Central memory CD4-positive, alpha-beta T cell (primary cell): Measurements from ENCODE around the gene ARL4C.
A peak's percentile ranks its signal among the peaks of the same experiment; 100 is the strongest.

Experiments
- DNase-seq: peaks from one replicate; pipeline ENCODE4 v3.0.0; 2022
- total RNA-seq, 3 experiments: gene quantifications; one replicate each; lab custom pipeline; 2026; lab: John Stamatoyannopoulos, UW

ARL4C gene, protein sequence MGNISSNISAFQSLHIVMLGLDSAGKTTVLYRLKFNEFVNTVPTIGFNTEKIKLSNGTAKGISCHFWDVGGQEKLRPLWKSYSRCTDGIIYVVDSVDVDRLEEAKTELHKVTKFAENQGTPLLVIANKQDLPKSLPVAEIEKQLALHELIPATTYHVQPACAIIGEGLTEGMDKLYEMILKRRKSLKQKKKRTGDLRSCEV
- 62.3 to 914 (median 566) reads per million in 3 experiments for total RNA-seq

DNA sequence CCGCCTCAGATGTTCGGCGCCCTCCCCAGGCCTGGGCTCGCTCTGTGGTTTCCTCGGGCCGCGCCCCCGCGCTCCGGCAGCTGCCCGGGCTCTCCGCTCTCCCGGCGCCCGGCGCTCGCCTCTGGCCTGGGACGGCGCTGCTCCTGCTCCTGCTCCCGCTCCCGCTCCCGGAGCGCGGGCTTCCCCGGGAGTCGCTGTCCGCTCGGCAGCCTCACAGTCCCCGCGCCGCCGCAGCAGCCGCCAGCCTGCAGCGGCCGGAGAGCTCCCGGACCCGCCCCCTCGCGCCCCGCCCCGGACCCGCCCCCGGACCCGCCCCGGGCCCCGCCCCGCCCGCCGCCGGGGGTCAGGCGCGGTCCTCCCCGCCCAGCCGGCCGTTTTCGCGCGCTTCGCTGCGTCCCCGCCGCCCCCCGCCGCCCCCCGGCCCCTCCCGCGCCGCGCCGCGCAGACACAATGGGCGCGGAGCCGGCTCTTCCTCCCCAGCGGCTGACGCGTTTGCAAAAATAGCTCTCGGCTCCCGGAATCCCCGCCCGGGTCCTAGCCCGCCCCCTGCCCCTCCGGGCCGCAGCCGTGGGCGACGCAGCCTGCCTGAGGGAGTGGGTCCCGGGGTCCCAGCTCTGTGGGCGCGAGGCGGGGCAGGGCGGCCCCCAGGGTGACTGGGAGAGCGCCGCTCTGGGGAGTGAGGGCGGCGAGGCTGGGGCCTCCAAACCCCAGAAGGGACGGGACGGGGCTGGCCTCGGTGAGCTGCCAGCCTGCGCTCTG, at the start of gene ARL4C:
Gene ARL4C (minus strand): TSS at position 247 of the 759 bp plus-strand sequence. CDS start 495 bp downstream, outside the sequence.
- DNase-seq = peak; percentile 76

DNA sequence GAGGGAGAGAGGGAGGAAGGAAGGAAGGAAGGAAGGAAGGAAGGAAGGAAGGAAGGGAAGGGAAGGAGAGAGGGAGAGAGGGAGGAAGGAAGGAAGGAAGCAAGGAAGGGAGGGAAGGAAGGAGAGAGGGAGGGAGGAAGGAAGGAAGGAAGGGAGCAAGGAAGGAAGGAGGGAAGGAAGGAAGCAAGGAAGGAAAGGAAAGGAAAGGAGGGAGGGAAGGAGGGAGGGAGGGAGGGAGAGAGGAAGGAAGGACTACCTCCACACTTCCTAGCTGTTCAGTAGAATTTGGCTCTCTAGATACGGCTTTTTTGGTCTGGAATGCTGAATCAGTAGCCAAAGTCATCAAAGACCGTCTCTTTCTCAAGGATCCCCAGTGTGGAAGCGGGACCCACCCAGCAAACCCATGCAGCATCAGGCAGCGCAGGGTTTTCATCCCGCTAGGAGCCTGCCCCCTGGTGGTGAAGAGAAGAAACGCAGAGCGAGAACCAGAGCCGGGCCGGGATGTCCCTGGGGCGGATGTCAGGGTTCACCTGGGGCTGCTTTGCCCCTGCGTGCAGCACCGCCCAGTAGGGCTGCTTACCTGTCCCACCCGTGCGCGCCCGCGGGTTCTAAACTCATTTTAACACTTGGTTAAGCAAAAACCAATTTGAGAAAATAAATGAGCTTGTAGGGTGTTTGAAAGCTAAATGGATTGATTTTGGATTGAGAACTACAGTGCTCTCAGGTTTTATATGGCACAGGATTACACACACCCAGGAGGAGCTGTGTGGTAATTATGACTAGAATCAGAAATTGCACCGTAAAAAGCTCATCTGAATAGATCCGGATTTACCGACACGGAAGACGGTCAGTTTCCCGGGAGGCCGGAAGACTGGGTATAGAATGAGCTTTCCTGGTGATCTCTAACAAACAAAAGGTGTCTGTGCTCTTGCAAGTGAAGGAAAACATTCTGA, 48.1 kb upstream of the ARL4C start:
- peak; percentile 65 for DNase-seq

DNA sequence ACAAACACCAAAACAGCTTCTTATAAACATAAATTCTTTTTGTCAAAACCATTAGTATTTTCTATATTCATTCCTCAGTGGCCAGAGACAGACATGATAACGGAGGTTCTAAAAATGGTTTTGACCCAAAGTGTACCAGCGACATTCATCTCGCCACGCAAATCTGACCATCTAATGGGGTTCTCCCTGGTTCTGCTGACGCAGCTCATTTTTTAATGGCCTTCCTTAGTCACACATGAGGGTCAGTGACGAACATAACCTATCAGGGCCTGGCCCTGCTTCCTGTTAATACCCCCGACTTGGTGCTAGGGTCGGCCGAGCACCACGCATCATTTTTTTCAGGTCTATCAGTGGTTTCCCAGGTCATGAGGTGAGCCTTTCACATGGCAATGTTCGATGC, 45.9 kb upstream of the ARL4C start:
- no peak for DNase-seq

DNA sequence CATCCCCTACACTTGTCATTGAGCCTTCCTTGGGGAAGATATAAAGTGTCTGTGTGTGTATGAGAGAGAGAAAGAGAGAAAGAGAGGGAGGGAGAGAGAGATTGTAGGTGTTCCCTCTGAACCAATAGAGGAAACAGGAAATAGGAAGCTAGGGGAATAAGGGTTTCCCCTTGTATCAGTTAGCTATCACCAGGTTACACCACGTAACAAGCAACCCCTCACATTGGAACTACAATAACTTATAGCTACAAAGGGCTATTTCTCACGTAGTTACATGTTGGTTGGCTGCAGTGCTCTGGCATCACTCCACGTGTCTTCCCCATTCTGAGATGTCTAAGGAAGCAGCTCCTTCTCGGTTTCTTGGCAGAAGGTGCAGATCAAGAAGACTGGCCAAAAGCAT, 41.0 kb upstream of the ARL4C start:
- no peak for DNase-seq

DNA sequence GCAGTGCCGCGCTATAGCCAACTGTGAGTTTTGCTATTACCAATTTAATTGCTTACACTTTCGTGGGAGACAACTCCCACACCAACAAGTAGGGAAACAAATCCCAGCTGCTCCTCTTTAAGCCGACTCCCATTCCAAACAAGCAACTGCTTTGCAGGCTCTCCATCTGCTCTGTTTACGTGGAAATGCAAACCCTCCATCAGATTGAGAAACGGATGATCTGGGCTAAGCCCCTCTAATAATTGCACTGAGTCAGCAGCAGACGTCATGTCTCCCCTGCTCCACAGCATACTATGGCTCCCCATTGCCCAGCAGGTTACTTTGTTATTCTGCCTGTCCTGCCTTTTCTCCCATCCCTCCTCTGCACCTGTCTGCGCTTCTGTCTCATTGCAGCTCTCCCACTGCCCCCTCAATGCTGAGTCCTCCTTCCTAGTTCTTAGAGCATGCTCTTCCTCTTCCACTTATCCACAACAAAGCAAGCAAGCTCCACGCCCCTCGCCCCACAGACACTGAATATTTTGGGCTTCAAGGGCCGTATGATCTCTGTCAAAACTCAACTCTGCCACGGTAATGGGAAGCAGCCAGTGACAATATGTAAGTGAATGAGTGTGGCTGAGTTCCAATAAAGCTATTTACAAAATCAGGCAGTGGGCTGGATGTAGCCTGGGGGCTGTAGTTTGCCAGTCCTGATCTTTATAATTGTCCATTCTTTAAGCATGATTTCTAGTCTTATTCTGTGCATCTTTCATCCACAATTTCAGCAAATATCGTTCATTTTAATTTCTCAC, 39.5 kb upstream of the ARL4C start:
- DNase-seq = no peak

DNA sequence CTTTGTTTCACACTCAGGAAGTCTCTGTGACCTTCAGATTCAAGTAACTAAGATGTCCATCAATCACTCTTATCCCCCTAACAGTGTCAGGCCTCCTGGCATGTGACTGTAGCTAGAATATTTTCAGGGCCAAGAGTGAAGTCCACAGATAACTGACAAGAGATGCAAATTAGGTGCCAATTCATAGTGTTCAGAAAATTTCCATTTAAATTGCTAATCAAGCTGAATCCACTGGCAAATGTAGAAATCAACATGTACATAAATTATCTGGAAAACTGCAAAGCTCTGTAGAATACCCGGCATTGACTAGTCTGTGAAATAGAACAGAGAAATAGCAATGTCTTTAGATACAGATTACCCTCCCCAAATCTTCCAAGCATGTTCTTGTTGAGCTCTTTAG, 38.6 kb upstream of the ARL4C start:
- no peak for DNase-seq

DNA sequence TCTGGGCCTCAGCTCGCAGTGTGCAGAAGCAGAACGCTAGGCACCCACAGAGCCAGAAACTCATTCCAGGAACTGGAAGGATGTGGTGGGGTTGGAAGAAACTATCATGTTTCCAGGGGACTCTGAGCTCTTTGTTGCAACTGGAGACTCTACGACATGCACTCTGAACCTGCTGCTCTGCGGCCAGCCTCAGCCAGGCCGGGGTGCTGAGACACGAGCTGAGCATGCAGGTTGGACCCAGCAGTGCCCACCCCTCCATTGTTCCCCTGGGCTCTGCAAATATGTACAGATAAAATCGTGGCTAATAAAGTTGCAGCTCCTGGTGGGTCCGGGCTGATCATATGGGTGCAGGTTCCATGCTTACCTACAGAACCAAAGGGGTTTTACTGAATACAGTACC, 37.6 kb upstream of the ARL4C start:
- no peak for DNase-seq

DNA sequence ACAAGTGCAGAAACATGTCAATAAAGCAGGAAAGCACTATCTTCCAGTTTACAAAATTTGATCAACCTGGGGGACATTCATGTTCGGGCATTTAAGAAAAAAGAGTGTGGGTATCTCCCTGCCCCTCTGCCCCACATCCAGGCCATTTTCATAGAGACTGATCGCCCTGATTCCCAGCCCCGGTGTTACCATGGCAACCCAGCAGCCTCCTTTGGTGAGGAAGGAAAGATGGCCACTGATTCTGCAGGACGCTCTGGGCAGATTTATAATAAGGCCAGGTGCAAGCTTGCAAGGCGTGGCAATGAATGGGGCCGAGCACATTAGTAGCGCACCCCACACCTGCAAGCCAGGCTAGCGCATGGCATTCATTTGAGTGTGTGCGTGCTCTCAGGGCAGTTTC, 36.7 kb upstream of the ARL4C start:
- no peak for DNase-seq

DNA sequence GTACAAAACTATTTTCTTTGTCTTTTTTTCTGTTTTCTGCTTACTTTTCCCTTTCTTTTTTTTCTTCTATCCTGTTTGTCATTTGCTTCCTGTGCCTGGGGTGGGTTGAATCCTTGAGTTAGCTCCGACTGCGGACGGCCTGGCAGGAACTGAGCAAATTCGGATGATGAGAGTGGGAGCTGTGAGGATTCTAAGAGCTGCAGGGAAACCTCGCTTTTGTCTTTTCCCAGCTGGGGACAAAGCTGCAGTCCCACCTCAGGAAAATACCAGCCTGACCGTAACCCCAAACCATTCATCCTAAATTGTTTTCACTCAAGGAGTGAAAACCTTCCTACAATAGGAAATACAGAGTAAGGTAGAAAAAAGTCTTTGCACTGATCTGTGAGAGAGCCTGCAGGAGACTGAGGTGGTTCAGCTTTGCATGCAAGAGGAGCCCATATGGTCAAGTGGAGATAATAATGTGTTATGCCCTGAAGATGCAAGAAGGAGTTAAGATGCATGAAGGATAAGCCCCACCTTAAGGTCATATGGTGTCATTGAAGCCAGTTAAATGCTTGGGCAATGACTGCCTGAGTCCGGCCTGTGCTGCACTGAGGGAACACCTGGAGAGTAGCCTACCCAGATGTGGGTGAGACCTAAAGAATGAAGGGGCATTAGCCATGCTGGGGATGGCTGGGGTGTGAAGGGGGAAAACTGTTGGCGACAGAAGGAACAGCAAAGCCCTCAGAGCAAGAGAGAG, 31.7 kb upstream of the ARL4C start:
- DNase-seq = no peak

DNA sequence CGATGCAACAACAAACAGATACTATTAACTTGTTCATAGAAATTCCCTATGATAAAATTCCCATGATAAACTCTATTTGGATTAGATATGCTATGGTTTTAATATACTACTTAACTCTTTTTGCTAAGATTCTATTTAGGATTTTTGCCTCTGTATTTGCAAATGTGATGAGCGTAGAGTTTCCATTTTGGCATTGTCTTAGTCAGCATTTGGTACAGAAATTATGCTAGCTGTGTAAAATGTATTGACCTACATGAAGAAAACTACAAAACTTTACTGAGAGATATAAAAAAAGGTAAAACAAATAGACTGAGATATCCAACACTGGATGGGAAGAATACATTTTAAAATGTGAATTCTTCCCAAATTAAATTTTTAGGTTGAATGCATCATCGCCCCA, 29.8 kb upstream of the ARL4C start:
- no peak for DNase-seq

DNA sequence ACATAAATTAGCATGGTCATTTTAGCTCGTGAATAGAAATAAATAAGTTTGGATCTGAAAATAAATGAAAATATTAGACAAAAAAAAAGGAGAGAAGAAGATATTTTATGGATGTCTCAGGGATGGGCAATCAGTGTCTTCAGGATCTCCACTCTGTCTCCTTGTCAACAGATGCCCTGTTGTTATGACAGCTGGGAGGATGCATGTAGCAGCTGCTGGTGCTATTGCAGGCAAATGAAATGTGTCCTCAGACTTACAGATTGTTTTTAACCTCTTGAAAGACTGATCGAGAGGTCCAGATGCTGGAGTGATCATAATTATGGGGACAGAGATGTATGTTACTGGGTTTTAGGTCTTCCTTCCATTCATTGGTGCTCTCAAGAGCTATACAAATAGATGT, 24.7 kb upstream of the ARL4C start:
- DNase-seq = no peak

DNA sequence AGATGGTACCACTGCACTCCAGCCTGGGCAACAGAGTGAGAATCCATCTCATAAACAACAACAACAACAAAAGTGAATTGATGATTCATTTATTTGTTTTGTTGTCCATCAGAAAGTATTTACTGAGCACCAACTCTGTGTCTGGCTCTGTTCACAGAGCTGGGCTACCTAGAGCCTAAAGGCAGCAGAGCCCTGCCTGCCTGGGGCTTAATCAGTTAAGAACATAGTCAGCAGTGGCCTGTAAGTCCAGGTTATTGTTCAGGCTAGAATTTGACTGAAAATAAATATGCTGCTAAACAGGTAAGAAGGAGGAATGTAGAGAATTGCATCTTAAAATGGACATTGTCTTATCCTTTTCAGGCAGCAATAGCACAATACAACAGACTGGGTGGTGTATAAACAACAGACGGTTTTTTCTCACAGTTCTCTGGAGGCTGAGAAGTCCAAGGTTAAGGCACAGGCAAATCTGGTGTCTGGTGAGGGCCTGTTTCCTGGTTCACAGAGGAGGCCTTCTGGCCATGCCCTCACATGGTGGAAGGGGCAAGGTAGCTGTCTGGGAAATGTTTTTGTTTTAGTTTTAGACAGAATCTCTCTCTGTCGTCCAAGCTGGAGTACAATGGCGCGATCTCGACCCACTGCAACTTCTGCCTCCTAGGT, 22.2 kb upstream of the ARL4C start:
- no peak for DNase-seq

DNA sequence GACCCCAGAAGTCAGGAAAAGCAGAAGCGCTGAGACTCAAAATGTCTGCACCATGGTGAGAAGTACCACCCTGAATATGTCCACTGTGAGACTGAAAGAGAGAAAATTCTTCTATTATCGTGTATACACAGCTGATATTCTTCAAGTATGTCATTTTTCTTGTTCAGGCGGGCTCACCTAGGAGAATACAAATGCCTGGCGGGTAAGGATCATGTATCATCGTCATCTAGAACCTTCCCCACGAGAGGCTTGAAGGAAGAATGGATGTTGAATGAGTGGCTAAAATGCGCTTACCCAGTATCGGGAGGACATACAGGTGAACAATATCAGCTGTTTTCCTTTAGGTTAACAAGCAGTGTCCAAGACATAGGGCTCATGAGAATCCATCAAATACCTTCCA, 21.1 kb upstream of the ARL4C start:
- DNase-seq = no peak

DNA sequence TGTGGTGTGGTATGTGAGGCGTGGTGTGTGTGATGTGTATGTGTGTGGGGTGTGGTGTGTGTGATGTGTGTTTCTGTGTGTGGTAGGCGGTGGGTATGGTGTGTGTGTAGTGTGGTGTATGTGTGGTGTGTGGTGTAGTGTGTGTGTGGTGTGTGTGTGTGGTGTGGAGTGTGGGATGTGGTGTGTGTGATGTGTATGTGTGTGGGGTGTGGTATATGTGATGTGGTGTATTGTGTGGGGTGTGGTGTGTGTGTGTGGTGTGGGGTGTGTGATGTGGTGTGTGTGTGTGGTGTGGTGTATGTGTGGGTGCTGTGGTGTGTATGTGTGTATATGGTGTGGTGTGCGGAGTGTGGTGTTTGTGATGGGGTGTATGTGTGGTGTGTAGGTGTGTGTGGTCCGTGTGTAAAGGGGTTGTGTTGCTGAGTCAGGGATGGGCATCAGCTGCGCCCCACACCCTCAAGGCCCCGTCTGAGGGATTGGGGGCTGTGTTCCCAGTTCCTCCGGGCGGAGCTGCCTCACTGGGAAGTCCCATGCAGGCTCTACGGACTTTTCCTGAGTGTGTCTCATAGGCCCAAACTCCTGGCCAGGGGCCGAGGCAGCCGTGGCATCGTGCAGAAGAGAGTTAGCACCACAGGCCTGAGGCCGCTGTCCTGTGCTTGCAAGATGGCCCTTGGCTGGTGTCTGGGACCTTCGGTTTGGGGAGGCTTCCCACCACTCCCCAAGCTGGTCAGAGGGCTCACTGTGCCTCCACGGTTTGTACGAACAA, 18.2 kb upstream of the ARL4C start:
- DNase-seq = no peak

DNA sequence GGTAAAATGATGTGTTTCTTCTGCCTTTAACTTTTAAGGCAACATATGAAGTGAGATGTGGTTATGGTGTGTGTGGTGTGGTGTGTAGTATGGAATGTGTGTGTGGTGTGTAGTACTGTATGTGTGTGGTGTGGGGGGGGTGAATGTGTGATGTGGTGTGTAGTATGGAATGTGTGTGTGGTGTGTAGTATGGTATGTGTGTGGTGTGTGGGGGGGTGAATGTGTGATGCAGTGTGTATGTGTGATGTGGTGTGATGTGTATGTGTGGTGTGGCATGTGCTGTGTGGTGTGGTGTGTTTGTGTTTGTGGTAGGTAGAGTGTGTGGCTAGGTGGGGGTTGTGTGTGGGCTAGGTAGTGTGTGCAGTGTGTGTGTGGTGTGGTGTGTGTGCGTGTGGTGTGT, 17.2 kb upstream of the ARL4C start:
- no peak for DNase-seq

DNA sequence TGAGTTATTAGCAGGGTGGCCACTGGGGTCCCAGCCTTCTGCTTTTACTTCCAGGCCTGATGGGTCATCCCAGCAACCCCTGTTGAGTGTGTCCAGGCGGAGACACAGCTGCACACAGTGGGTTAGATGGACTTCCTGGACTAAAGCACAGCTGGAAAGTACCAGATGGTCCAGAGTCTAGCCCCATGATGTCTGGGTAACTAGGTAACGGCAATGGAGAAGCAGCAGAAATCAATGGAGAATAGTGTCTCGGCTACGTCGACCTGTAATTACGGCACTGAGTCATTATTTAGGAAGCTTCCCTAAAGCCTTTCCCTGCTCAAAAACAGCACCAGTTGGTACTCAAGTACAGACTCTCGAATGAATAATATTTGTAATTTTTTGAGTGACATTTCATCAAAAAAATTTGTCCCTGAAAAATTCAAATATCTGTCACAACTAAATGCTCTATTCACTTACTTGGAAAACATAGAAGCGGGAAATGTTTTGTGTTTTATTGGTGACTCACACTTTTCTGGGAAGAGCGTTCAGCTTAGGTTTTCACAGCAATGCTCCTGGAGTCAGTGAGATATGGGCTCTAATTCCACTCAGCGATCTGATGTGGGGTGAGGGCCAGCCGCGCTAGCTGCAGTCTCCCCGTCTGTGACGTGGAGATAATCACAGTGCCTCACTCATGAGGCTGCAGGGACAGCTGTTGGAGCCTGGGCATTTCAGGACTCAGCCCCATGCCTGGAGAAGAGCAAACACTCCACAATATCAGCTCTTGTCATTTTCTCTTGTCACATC, 16.2 kb upstream of the ARL4C start:
- no peak for DNase-seq

DNA sequence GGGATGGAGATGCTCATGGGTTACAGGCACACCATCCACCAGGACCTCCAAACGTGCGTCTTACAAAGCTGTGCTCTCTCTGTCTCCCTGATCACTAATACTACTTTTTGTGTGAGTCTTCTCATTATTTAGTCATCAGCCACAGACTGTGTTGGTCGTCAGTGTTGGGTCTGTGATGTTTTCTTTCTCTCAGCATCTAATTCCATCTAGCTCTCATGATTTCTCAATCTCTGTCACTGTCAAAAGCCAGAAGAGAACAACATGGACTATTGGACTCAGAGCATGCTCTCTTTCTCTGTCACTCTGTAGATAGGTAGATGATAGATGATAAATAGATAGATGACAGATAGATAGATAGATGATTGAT, 6.0 kb upstream of the ARL4C start:
- no peak for DNase-seq

DNA sequence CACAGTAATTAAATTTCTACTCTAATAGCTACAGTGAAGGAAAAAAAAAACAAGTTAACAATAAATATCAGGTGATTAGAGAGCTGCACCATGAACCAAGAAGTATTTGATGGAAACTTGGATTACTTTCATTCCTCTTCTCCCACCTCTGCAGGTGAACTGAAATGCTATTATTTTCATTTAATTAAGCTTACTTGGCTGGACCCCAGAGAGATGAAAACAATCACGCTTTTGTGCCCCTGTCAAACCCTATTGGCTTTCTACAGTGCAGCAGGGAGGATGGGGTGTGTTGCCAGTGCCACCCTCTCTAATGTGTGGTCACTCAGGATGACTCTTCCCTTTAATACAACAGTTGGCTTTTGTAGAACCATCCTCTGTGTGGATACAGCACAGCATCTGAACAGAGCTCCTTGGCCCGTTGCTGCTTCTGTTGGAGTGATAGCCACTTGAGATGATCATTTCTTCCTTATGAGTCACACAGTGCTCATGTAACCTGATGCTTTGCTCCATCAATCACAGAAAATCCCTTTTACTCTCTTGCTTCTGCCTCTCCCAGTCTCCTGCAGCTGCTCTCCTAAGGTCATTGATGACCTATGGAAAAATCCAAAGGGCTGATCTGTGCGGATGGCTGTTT, 5.5 kb upstream of the ARL4C start:
- no peak for DNase-seq

DNA sequence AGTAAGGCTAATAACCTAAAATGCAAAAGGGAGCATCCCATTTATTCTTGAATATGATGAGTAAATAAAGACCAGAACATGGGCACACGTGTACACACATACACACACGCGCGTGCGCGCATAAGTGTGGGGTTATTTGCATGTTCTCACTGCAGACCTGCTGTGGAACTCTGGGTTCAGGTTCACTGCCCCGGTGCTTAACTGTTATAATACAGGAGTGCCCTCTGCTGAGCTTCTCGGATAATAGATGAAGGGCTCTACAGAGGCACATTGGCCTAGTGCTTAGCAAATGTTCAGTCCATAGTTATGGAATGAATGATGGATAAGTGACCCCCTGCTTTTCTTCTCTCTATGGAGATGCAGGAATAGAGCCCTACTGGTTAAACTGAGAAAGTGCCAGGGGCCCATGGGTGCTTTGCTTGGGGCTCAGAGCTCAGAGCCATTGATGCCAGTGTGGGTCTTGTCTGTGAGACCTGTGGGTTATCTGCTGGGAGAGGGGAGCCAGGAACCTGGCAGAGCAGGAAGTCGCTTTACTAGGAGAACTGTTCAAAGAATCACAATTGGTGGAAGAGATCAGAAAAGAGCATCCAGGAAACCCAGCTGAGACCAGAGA, 3.6 kb upstream of the ARL4C start:
- DNase-seq = peak; percentile 75
